NCI-H187 treated with DMSO at 0.1 percent for 48 hours (cell line): ENCODE results near the gene CCDC60.
"Not testable (repeated sequence)": the region's sequence is repeated elsewhere in the genome, so short reads cannot be mapped to it uniquely, and the experiment has no call there.

ENCODE experiments used
- DNase-seq: peaks from one replicate; lab custom pipeline; 2025; lab: John Stamatoyannopoulos, UW

Gene CCDC60

GRCh38 chr12:119338593-119339363 lies 4.2 kb downstream of the CCDC60 start:
- no peak for DNase-seq

DNA sequence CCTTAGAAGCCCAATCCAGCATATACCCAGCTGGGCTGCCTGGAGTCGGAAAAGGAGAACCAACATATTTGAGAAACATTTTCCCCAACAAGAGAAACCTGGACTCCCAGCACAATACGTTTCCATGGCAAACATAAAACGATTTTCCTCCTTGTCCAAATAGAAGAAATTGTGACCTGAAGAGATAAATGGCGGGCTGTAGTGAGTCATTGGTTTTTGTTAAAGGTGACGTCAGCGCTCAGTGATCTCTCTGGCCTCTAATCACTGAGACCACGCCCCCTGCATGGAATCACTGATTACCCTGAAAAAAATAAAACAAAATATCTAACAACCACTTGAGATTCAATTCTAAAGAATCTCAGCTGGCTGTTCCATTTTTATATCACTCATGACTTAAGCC lies 6.0 kb downstream of the CCDC60 start:
- no peak for DNase-seq

GRCh38 chr12:119341020-119341419 lies 6.5 kb downstream of the CCDC60 start:
- DNase-seq = no peak

DNA sequence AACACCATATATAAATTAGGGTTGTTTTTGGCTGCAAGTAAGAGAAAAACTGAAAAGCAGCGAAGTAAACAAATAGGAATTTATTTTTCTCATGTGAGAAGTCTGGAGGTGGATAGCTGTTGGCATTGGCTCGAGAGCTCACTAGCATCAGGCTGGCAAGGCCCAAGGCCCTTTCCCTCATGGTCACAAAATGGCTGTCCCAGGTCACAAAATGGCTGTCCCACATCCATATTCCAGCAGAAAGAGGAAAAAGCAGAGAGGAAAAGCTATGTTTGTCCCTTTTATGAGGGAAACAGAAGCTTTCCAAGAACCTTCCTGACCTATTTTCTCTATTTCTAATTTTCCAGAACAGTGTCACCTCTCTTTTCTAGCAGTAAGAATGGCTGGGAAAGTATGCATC lies 7.5 kb downstream of the CCDC60 start:
- no peak for DNase-seq

DNA sequence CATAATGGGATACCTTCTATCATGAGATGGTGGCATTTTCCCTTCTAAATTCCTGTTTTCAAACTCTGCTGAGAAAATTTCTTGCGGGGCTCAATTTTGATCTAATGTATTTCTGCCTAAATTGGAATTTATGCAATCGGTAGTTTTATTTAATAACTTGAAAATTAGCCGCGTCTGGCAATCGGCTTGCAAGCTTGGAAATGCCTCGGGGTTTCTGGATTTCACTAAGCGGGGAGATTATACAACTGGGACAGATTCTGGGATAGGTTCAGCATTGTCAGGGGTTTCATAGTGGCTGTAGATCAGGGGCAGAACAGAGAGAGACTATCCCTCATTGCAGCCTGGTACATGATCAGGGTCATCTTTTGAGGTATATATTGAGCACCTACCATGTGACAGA lies 8.6 kb downstream of the CCDC60 start:
- no peak for DNase-seq

- DNase-seq = peak; percentile 80
These were observed 19.6 kb downstream of the CCDC60 start for GRCh38 chr12:119354172-119354571.

DNA sequence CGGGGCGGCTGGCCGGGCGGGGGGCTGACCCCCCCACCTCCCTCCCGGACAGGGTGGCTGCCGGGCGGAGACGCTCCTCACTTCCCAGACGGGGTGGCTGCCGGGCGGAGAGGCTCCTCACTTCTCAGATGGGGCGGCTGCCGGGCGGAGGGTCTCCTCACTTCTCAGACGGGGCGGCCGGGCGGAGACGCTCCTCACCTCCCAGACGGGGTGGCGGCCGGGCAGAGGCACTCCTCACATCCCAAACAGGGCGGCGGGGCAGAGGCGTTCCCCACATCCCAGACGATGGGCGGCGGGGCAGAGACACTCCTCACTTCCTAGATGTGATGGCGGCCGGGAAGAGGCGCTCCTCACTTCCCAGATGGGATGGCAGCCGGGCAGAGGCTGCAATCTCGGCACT lies 25.8 kb downstream of the CCDC60 start:
- DNase-seq = not testable (repeated sequence)

DNA sequence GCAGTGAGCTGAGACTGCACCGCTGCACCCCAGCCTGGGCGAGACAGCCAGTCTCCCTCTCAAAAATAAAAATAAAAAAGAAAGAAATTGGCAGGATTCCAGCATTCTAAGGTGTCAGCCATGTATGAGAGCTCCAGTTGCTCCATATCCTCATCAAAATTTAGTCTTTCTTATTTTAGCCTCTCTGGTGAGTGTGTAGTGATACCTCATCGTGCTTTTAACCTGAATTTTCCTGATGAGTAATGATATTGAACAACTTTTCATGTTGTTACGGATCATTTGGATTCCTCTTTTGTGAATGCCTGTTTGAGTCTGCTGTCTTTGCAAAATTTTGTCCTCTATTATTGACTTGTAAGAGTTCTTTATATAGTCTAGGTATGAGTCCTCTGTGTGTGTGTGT lies 28.5 kb downstream of the CCDC60 start:
- peak; percentile 67 for DNase-seq

DNA sequence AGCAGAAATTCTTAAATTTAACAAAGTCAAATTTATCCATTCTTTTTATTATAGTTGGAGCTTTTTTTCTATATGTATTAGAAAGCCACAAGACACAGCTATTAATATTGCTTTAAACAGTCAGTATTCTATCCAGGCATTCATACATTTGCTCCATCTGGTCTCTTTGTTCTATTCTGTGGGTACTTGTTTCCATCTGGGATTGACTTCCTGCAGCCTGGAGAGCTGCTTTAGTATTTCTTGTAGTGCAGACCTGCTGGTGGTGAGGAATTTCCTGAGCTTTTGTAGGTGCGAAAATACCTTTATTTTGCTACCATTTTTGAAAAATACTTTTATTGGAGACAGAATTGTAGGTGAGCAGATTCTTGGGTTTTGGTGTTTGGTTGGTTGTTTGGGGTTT lies 29.0 kb downstream of the CCDC60 start:
- DNase-seq = no peak

- no peak for DNase-seq
These were observed 30.9 kb downstream of the CCDC60 start for GRCh38 chr12:119365451-119365850.

GRCh38 chr12:119366007-119366406 lies 31.5 kb downstream of the CCDC60 start:
- no peak for DNase-seq

DNA sequence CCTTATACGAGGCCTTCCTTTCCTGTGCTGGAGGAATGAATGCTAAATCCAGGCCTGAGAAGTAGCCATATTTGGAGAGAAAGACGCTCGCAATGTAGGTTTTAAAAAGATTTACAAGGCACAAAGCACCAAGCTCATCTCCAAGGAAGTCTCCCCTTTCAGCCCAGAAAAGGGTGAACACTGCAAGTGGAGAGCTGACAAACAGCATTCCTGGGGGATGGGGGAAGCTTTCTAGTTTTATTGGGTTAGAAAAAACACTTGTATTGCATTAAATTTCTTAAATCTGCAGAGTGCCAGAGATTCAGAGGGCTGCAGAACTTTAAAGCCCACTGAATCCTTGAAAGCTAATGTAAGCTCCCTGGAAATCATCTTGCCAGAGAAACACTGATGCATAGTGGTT lies 34.6 kb downstream of the CCDC60 start:
- no peak for DNase-seq

DNA sequence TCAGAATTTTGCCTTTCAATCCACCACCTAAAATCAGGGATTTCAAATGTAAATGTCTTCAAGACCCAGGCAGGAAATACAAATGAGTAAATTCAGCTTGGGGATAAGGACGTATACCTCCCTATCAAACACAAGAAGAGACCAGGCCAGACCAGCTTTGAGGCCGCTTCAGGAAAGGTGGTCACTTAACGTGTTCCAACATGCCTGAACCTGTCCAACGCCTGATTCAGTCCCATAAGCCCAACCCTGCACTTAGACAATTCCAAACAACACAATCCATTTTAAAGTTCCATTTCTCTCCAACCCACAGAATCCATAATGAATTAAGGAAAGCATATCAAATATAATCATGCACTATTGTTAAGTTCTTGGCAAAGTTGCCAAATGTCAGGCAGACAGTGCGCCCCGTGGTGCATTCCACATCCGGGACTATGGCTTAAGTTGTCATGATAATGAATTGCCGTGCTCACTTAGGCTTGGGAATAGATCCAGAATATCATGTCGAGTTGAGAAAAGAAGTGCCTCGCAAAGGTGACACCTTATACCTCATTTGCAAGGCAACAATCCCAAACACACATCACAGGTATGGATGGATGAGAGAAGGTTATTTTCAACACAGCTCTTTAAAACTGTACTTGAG lies 35.5 kb downstream of the CCDC60 start:
- peak; percentile 98 for DNase-seq

DNA sequence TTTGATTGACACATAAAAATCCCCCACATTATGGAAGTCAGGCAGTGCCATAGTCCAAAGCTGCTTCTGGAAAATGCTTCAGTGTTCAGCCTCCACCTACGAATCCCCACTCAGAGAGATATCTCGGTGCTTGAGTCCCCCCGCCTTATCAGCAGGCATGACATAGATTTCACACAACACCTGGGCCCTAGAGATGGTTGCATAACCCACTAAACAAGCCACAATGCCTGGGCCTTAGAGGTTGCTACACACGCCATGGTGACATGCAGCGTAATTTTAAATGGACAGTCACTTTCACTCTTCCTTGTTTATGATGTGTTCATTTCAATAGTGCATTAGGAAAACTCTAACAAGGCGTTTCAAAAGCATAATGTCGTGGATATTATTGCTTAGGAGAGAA lies 38.0 kb downstream of the CCDC60 start:
- DNase-seq = no peak

DNA sequence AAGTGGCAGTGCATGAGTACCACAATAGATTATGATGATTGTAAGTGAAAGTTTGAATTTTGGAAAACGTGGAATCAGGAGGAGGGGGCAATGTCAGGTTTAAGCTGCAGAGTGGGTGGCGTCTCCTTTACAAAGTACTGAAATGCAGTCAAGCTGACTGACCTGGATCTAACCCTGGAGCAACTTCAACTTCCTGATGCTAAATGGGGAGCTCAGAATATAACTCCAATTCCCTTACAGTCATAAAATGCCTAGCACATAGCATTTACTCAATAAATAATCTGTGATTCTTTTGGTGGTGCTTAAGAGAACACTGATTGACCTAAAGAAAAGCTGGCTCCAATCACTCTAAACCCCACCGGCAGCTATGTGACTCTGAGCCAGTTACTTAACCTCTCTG lies 38.5 kb downstream of the CCDC60 start:
- no peak for DNase-seq

GRCh38 chr12:119373666-119374065 lies 39.1 kb downstream of the CCDC60 start:
- DNase-seq = no peak

GRCh38 chr12:119374635-119375034 lies 40.1 kb downstream of the CCDC60 start:
- DNase-seq = no peak

DNA sequence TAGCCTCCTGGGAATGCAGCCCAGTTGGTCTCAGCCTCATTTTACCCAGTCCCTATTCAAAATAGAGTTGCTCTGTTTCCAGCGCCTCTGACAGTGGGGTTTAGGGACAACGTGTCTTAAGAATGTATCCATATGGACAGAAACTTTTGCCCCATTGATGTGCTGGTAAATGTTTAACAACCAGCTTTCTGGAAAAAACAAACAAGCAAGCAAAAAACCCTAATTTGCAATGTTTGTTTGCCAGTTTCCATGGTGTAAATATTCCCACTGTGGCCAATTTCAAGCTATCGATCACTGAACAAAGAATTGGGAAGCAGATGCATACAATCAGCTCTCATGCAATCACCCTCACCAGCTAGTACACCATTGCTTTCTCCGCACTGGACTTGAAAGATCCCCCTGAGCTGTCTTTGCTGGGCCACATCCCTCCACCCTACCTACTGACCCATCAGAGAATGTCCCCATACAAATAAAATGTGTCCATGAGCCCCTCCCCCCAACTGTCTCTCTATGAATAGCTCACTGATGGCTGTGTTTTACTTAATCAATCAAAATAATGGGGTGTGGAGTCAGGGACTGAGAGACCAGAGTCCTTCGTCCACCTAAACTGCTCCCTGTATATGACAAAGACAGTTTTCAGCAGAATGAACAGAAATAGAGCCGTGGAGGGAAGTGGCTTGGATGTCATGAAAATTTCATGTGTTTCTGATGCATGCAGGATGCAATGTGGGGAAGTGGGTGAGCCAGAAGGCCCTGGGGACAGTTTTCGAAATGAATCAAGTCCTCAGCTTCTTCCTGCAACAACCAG lies 40.8 kb downstream of the CCDC60 start:
- no peak for DNase-seq

DNA sequence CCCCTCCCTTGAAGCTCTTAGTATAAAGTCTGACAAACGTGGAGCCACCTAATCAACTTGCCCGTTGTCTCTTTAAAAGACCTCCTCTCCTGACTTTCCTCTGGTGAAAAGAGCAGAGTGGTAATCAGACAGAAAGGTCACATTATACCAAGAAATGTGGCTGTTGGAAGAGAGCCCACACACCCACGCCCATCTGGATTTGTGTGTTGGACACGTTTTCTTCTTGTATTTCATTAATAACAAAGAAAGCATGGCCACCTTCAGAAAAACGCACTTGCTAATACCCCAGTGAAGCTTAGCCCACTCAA lies 41.3 kb downstream of the CCDC60 start:
- DNase-seq = no peak

DNA sequence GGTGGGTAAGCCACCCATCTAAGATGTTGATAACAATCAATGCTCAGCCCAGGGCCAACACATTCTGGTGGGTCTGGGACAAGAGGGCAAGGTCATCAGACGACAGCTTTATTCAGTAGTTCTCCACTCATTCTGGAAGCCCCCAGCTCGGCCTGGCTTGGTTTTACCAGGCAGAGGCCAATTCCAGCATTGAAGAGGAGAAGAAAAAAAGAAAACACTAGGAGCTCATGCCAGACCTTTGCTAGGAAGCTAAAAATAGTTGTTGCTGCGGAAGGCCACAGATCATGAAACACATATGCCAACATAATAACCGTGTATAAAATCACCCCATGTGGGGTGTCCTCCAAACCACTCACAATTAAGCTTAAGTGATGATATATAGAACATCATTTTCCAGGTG lies 44.4 kb downstream of the CCDC60 start:
- DNase-seq = no peak

DNA sequence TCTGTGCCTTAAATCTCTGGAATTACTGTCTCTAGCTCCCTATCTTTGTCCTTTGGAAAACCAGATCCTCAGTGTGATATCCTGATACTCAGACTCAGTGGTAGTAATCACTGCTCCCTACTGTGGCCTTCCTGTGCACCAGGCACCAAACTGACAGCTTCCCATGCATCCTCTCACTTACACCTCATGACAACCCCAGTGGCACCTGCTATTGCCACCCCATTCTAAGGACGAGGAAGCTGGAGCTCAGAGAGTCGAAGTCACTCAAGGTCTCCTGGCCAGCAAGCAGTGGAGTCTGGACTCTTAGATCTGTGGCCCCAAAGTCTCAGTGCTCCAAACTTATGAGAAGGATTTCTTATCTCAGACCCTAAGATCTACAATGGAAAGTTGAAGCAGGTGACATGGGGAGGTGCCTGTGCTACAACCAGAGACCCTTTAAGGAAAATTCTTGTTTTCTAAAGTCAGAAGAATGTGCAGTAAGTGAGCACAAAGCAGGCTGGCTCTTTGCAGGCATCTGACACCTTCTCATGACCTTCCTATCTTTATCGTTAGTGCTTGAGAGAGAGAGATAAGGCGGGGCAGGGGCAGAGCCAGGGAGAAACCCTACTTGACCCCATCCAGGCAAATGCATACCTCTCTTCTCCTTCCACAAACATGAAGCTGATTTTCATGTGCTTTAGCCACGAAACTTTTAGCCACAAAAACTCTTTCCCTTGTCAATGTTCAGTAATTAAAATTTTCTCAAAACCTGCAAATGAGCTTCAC lies 47.1 kb downstream of the CCDC60 start:
- no peak for DNase-seq

GRCh38 chr12:119383206-119383605 lies 48.7 kb downstream of the CCDC60 start:
- no peak for DNase-seq
